ENCODE measurements around the gene RPL35.
"Not testable (repeated sequence)": the region's sequence is repeated elsewhere in the genome, so short reads cannot be mapped to it uniquely, and the experiment has no call there.

The RPL35 gene

DNA sequence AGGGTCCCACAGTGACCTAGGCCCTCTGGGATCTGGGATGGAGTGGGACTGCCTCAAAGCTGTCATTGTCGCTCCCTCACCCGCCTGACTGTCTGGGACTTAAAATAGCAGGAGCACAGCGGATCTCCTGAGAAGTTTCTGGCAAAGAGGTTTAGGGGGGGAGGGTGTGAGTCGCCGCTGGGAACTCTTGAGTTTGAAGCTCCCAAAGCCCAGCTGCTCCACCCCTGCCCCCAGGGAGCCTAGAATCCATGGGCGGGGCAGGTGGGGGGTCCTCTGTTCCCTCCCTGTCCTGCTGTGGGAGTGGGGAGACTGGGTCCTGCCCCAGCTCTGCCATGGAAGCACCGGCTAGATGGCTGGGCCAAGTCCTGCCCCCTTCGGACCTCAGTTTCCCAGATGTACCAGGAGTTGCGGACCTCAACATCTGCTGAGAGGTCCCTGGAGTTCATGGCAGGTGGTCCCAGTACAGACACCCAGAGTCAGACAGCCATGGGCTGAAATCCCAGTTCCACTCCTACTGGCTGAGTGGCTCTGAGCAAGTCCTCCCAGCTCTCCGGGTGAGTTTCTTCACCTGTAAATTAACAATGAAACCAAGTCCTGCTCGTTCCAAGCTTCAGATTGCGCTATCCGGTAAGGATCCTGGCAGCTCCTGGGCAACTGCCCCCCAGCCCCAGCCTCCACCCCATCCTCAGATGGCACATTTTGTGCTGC, 9.5 kb downstream of the RPL35 start:
- no peak for DNase-seq

DNA sequence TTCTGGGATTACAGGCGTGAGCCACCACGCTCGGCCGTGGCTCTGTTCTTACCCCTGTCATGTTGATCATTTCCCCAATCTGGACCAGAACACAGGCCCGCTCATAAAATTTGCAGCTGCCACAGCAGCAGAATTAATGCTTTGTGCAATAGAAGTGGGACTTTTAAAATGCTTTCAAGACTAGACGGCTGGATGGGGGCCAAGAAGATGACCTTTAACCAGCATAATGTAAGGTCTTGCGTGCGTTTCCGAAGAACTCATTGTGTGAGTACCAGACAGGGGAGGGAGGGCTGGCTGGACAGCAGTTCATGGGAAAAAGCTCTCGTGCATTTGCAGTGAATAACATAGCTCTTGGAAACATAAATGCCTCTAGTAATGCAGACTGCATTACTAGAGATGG, 12.0 kb downstream of the RPL35 start:
- DNase-seq = peak; percentile 43 to 60

DNA sequence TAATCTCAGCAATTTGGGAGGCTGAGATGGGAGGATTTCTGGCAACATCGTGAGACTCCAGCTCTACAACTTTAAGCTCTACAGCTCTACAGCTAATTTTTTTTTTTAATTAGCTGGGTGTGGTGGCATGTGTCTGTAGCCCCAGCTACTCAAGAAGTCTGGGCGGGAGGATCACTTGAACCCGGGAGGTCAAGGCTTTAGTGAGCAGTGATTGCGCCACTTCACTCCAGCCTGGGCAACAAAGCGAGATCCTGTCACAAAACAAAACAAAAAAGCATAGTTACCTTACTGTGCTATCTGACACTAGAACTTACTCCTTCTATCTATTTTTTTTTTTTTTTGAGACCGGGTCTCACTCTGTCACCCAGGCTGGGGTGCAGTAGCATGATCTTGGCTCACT, 14.8 kb downstream of the RPL35 start:
- DNase-seq = no peak

DNA sequence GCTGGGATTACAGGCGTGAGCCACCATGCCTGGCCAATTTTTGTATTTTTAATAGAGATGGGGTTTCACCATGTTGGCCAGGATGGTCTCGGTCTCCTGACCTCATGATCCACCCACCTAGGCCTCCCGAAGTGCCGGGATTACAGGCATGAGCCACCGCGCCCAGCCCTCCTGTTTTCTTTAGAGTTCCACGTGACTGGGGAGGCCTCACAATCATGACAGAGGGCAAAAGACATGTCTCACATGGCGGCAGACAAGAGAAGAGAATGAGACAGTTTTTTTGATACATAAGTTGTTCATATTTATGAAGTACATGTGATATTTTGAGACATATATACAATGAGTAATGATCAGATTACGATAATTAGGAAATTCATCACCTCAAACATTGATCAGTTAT, 15.3 kb downstream of the RPL35 start:
- not testable (repeated sequence) for DNase-seq

DNA sequence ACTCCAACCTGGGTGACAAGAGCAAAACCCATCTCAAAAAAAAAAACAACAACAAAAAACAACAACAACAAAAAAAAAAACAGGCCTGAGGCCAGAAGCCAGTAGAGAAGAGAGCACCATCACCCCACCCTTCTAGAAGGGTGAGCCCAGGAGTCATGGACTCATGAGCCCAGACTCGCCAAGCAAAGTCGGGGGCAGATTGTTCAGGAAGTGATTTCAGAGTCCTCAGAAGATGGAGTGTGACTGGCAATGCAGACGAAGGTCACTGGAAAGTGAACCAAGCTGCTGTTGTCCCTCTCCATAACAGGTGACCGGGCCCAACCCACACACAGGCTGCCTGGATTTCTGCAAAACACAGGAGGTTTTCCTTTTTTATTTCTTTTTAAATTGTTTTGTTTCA, 17.5 kb downstream of the RPL35 start:
- no peak for DNase-seq

DNA sequence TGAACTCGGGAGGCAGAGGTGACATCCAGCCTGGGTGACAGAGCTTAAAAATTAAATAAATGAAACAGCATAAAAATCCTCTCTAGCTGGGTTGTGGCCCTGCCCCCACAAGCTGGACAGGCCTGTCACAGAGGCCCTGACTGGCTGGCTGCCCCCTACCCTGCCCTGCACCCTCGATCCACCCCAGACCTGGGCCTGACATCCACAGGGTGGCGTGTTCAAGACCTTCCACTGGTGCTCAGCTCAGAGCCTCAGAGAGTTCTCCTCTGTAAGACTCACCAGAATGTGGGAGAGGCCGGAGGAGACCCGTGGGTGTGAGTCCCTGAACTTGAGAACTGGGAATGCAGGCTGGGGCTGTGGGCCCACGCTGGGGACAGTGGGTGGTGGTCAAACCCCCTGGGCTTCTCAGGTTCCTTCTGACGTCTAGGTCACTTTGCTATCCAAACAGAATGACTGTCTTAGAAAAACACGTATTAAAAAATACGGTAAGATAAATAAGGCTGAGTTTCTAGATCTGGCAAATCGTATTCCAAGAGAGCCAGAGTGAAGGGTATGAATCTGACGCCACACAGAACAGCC, 18.2 kb downstream of the RPL35 start:
- no peak for DNase-seq

DNA sequence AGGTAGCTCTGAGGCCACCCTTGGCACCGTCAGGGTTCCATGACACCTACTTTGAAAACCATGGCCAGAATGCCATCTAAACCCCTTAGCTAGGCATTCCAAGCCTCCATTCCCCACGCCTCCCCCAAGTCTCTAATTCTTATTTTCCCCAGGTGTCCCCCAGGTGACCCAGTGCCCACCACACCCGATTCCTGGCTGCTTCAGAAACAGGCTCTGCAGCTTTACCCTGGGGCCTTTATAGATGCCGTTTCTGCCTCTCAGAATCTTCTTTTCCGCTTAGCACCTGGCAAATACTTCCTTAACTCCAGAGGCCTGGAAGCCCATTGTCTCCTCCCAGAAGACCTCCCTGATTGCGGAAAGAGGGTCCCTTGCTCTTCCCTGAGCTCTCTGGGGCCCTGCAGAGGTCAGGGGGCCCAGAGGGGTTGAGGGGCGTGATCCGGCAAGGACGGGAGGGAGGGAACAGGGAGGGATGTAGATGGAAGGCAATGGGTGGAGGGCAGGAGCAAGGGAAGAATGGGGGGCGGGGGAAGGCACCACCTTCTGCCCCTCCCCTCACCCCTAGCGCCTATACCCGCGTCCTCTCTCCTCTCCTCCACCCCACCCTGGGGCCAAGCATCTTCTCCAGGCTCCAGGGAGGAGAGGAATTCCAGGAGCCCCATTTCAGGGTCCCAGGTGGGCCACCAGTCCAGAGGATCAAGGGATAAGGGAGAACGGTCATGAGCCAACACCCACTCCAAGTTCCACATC, 20.5 kb downstream of the RPL35 start:
- DNase-seq = no peak

DNA sequence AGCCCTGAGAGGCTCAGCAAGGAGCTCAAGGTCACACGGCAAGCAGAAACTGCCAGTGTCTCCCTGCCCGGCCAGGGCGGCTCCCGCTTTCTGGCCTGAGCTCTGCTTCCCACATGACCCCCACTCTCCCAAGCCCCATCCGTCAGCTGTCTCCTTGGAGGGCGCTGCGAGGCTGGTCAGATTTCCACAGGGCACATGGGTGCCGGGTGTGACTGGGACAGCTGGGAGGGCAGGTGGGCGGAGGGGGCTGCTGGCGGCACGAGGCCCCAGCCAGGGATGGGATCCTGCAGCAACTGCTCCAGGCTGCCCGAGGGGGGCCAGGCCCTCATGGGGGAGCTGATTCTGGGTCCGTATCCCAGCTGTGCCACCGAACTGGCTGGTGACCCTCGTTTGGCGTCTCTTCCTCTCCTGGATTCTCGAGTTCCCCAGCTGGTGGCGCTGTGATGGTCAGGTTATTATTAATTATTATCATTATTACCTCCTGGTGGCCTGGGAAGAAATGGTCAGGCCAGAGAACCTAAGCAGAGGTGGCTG, 21.4 kb downstream of the RPL35 start:
- peak; percentile 61 to 75 for DNase-seq

DNA sequence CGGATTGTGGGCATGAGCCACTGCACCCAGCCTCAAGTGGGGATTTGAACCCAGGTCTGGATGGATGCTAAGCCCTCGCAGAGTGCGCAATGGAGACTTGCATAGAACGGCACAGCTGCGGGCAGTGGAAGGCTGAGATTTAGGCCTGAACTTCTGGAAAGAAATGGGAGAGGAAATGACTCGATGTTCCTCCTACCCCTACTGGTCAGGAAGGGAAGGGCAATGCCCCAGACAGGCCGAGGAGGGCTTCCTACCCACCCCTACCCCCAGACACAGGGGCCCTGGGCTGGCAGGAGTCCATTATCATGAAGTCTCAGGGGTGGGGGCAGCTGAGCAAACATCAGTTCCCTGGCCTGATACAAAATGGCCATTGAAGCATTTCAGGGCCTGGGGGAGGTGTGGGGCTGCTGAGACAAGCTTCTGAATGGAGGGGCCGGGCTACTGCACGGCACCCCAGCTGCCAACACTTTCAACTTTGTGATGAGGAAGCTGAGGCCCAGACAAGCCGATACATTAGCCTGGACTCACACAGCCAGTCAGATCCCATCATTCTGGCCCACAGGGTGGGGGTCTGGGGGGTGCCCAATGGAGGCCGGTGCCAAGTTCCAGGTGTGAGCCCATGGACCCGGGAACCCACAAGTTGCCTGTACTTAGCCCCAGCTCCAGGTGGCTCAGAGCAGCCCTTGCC, 22.0 kb downstream of the RPL35 start:
- peak; percentile 89 to 94 for DNase-seq

DNA sequence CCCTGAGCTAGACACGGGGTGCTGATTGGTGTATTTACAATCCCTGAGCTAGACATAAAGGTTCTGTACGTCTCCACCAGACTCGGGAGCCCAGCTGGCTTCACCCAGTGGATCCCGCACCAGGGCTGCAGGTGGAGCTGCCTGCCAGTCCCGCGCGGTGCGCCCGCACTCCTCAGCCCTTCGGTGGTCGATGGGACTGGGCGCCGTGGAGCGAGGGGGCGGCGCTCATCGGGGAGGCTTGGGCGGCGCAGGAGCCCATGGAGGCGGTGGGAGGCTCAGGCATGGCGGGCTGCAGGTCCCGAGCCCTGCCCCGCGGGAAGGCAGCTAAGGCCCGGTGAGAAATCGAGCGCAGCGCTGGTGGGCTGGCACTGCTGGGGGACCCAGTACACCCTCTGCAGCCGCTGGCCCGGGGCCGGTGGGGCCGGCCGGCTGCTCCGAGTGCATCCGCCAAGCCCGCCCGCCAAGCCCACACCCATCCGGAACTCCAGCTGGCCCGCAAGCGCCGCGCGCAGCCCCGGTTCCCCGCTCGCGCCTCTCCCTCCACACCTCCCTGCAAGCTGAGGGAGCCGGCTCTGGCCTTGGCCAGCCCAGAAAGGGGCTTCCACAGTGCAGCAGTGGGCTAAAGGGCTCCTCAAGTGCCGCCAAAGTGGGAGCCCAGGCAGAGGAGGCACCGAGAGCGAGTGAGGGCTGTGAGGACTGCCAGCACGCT, 23.0 kb downstream of the RPL35 start:
- not testable (repeated sequence) for DNase-seq

DNA sequence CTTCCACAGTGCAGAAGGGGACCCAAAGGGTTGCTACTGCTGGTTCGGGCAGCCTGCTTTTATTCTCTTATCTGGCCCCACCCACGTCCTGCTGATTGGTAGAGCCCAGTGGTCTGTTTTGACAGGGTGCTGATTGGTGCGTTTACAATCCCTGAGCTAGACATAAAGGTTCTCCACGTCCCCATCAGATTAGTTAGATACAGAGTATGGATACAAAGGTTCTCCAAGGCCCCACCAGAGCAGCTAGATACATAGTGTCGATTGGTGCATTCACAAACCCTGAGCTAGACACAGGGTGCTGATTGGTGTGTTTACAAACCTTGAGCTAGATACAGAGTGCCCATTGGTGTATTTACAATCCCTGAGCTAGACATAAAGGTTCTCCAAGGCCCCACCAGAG, 23.6 kb downstream of the RPL35 start:
- not testable (repeated sequence) for DNase-seq

DNA sequence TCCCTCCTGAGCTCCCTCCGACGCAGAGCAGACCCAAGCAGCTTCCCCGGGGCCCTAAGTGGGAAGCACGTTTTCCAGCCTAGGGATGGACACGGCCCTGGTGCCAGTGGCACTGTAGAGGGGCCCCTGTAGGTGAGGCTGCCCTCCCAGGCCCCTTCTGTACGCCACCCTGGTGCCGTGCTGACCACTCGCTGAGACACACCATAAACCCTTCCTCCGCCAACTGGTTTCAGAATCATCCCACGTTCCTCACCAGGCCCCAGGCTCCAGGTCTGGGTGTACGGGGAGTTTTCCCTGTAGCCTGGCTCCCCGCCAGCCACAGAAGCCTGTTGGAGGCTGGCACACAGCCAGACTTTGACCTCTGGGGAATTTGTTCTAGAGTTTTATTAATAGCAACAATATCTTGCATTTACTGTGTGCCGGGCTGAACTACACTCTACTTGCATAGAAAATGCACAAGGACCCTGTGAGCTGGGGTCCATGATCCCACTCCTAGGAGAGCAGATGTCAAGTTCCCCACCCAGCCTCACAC, 26.7 kb downstream of the RPL35 start:
- peak; percentile 69 to 80 for DNase-seq

DNA sequence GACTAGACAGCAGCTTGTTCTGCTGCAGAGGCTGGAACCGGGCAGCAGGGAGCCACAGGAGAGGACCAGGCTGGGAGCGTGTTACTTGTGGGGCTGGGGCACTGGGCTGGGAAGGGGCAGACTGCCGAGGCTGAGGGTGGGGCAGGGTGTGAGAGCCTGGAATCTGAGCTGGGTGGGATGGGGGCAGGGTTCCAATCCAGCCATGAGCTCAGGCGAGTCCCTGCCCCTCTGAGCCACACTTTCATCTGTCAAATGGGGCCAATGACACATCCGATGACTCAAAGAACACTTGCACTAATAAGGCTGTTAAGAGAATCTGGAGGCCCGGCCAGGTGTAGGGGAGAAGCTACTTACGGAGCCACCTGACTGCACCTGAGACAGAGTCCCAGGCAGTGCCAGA, 27.2 kb downstream of the RPL35 start:
- no peak for DNase-seq

DNA sequence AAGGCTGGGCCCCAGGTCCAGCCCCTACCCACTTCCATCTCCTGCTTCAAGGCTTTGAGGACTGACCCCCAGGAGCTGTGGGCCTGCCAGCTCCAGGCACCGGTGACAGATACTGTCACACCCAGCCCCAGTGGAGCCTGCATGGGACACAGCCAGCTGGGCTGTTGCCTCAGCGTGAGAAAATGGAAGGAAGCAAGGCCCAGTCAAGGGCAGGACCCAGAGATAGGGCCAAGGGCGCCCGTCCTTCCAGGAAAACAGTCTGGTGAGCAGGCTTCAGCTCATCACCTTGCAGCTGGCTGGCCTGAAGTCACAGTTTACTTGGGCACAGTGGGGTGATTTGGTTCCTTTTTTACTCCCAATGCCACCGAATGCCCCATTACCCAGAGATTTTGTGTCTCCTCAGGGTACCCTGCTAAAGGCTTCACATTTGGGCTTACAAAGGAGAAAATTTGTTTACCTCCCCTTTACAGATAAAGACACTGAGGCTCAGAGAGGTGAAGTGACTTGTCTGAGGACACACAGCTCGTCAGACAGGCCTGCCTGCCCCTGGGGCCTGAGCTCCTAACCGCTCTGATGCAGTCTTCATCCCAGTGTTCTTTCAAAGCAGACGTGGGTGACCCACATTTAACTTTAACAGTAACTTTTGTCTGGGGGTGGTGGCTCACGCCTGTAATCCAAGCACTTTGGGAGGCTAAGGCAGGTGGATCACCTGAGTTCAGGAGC, 30.0 kb downstream of the RPL35 start:
- no peak for DNase-seq

DNA sequence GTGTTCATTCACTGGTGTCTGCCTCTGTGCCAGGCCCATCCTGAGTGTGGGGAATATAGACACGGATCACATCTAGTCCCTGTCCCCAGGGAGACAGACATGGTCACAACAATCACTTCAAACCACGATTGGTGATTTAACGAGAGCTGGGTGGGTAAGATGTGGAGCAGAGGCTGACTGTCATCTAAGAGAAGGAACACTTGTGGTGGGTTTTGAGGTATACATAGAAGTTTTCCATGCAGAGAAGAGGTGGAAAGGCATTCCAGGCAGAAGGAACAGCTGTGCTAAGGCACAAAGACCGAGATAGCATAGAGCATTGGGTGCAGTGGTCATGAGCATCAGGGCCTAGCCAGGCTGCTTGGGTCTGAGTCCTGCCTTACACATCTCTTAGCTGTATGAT, 31.2 kb downstream of the RPL35 start:
- DNase-seq = no peak

DNA sequence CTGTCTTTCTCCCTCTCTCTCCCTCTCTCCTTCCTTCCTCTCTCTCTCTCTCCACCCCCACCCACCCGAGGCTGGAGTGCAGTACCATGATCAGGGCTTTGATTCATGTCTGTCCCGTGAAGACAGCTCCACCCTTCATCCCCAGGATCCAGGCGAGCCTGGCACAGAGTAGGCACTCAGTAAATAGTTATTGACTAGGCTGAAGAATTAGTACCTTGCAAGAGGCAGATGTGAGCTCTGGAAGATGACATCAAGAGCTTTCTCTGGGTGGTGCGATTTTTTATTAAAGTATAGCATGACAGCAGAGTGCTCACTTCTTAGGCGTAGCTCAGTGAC, 32.5 kb downstream of the RPL35 start:
- DNase-seq = no peak

DNA sequence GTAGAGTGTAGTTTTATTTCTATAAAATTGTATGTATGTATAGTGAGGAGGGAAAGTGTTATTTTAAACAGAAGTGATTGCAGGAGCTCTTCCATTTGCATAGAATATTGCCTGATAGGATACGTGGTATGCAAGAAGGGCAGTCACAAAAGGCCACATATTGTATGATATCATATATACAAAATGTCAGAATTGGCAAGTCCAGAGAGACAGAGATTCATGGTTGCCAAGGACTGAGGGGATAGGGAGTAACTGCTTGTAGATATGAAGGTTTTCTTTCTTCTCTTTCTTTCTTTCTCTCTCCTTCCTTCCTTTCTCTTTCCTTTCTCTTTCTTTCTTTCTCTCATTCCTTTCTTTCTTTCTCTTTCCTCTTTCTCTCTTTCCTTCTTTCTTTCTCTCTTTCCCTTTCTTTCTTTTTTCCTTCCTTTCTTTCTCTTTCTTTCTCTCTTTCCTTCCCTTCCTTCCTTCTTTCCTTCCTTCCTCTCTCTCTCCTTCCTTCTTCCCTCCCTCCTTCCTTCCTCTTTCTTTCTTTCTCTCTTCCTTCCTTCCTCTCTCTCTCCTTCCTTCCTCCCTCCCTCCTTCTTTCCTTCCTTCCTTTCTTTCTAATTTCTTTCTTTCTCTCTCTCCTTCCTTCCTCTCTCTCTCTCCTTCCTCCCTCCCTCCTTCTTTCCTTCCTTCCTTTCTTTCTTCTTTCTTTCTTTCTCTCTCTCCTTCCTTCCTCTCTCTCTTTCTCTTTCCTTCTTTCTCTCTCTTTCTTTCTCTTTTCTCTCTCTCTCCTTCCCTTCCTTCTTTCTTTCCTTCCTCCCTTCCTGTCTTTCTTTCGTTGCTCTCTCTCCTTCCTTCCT, 33.0 kb downstream of the RPL35 start:
- DNase-seq = no peak

DNA sequence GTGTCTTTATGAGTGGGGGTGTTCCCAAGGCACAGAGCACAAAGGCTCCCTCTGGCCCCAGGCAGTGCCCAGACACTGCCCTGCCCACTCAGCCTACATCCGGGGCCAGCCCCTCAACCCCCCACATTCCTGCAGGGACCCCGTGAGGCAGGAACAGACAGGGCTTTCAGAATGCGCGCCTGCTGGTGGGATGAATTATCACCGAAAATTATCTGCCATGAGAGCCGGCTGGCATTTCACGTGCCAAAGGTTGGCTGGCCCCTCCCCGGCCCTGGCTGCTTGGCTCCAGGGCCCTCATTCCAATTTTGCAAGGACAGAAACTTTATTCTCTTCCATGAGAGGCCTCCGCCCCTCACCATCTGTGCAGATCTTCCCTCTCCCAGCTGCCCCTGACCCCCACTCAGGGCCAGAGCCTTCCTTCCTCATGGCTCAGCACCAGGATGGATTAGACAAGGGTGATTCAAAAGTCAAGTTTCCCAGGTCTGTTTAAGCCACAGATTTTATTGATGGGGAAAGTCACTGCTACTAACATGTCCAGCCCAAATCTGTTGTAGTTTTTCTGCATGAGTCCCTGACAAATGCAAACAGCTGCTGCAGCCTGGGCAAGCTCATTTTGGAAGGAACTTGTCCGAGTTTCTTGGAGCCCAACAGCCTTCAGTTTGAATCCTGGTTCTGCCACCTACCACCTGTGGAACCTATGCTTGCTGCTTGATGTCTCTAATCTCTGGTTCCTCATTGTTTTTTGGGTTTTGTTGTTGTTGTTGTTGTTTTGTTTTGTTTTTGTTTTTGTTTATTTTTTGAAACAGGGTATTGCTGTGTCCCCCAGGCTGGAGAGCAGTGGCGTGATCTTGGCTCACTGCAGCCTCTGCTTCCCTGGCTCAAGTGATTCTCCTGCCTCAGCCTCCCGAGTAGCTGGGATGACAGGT, 40.8 kb downstream of the RPL35 start:
- DNase-seq = no peak

DNA sequence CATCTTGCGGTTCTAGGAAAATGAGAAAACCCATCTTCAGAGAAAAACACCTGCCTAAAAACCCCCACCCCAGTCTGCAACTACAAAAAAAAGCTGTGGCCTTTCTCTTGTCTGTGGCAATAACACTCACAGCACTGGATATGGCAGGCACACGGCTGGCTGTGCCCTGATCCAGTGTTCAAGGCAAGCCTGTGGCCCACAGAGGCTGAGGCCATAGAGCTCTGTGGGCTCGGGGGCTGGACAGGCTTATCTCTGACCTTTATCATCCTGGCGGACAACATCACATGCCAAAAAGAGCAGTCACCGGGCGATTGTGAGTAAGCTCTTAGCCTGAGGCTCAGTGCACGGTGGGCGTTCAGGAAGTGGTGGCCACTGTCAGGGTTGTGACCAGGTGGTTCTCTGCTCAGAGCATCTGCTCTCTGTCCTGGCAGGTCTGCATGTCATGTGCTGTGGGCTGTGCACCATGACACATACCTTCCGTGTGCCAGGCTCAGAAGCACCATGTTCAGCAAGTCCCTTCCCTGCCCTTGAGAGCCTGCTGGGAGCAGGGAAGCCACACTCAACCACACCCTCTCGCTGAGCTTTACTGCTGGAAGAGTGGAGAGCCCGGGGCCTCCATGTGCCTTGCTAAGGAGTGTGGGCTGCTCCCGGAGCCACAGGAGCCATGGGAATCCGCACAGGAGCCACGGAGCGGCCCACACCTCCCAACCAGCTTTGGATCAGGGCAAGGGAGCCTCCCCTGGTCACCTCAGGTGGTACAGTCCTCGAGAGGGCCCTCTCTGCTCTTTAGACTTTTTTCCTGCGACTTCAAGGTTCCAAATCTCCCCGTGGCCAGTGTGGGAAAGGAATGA, 43.1 kb downstream of the RPL35 start:
- DNase-seq = peak in 1 of 2 experiments; percentile 41
